ENCODE data around the gene AKR1B15. TPM values are rescaled to one million over a fixed set of nuclear protein-coding genes. Genes with fewer than 3 reads are reported as not detected.

Gene AKR1B15
- total RNA-seq, 4 donors from 2014 or later, result not detected

DNA sequence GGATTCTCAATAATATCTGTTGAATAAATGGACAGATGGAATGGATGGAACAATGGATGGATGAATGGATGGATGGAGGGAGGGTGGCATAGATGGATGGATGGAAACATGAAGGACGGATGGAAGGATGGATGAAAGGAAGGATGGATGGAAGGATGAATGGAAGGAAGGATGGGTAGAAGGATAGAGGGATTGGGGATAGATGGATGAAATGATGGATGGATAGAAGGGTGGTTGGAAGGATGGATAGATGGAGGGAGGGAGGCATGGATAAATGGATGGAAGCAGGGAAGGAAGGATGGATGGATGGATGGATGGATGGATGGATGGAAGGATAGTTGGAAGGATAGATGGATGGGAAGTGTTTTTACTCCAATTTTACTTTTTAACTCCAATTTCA, 35.4 kb downstream of the AKR1B15 start:
- intact Hi-C loops (cut with DNase I; ENCODE audit: low total_unique reads), result no loop called here
- DNase-seq (ENCODE audit: low spot score in 2 of 2), result no peak
- H3K4me3 ChIP-seq (ENCODE audit: low read depth, poor library complexity, severe bottlenecking), result no peak overlapping the region
- TF ChIP-seq POLR2A (IDR thresholded peaks at IDR 0.05) (no peak), CTCF (IDR thresholded peaks at IDR 0.05) (no peak)
- WGBS, 2 donors, result 0% methylated on average over 1 of the region's 1 CpG; no CpG with 5 or more reads in 1 of the 2 donors

DNA sequence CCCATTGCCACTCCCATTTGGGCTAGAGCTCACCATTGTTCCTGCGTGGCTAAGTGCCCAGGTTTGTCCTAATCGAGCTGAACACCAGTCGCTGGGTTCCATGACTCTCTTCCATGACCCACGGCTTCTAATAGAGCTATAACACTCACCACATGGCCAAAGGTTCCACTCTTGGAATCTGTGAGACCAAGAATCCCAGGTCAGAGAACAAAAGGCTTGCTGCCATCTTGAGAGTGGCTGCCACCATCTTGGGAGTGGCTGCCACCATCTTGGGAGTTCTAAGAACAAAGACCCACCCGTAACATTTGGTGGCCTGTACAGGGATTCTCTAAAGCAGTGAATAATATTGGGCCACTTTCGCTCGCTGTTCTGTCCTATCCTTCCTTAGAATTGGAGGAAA, 37.0 kb downstream of the AKR1B15 start:
- WGBS, 2 donors, result 88 to 89% methylated on average over 7 of the region's 7 CpGs
- no peak for TF ChIP-seq POLR2A (IDR thresholded peaks at IDR 0.05)
- intact Hi-C loops (cut with DNase I; ENCODE audit: low total_unique reads), result no loop called here
- no peak overlapping the region for H3K4me3 ChIP-seq (ENCODE audit: low read depth, poor library complexity, severe bottlenecking)
- no peak for DNase-seq (ENCODE audit: low spot score in 2 of 2)

GRCh38 chr7:134587750-134588149, 38.8 kb downstream of the AKR1B15 start:
- DNase-seq (ENCODE audit: low spot score in 2 of 2), result no peak

DNA sequence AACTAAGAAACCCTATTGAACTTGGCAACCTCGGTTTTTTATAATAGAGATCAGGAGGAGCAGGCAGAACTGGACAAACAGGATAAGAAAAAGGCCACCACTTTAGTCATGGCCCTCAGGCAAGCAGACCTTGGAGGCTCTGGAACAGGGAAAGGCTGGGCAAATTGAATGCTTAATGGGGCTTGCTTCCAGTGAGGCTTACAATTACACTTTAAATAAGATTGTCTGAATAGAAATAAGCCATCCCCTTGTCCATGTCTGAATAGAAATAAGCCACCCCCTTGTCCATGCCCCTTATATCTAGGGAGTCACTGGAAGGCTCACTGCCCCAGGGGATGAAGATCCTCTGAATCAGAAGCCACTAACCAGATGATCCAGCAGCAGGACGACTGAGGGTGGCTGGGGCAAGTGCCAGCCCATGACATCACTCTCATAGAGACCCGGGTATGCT, 40.6 kb downstream of the AKR1B15 start:
- intact Hi-C loops (cut with DNase I; ENCODE audit: low total_unique reads), result no loop called here

More at GRCh38 chr7:134587750-134588149, 38.8 kb downstream of the AKR1B15 start:
- TF ChIP-seq POLR2A (IDR thresholded peaks at IDR 0.05) (no peak), CTCF (IDR thresholded peaks at IDR 0.05) (no peak)
- no peak overlapping the region for H3K4me3 ChIP-seq (ENCODE audit: low read depth, poor library complexity, severe bottlenecking)
- intact Hi-C loops (cut with DNase I; ENCODE audit: low total_unique reads), result no loop called here
- WGBS, 2 donors, result 33 to 42% methylated on average over 2 of the region's 2 CpGs

GRCh38 chr7:134593530-134594392, 44.9 kb downstream of the AKR1B15 start:
- no peak for TF ChIP-seq CTCF (IDR thresholded peaks at IDR 0.05)
- TF ChIP-seq POLR2A (IDR thresholded peaks at IDR 0.05), result no peak
- intact Hi-C loops (cut with DNase I; ENCODE audit: low total_unique reads), result no loop called here
- WGBS, 2 donors, result 36 to 41% methylated on average over 8 of the region's 8 CpGs
- peak in 1 of 2 donors; percentile 45 for DNase-seq (ENCODE audit: low spot score in 2 of 2)
- no peak overlapping the region for H3K4me3 ChIP-seq (ENCODE audit: low read depth, poor library complexity, severe bottlenecking)

More for the DNA sequence above, 40.6 kb downstream of the AKR1B15 start:
- no peak overlapping the region for H3K4me3 ChIP-seq (ENCODE audit: low read depth, poor library complexity, severe bottlenecking)
- DNase-seq (ENCODE audit: low spot score in 2 of 2), result no peak
- WGBS, 2 donors, result 13 to 17% methylated on average over 2 to 3 of the region's 3 CpGs
- TF ChIP-seq POLR2A (IDR thresholded peaks at IDR 0.05) (no peak), CTCF (IDR thresholded peaks at IDR 0.05) (no peak)

DNA sequence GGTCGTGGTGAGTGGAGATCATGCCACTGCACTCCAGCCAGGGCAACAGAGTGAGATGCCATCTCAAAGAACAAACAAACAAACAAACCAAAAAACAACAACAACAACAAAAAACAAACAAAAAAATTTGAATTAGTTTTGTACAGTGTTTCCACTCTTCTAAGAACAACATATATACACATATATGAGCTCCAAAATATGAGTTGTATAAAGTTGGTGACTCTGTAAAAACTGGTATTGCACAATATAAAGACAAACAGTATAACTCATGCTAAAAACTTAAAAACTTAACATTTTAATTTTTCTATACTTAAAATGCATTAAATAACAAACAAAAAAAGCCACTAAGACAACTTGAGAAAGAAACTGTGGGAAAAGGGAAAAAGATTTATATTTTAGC, 46.0 kb downstream of the AKR1B15 start:
- TF ChIP-seq CTCF (IDR thresholded peaks at IDR 0.05) (no peak), POLR2A (IDR thresholded peaks at IDR 0.05) (no peak)
- no peak overlapping the region for H3K4me3 ChIP-seq (ENCODE audit: low read depth, poor library complexity, severe bottlenecking)
- 0% methylated on average over 1 of the region's 1 CpG for WGBS, 2 donors
- intact Hi-C loops (cut with DNase I; ENCODE audit: low total_unique reads), result no loop called here
- no peak for DNase-seq (ENCODE audit: low spot score in 2 of 2)

Measured in lower leg skin (tissue), 4 donors.